NT2/D1 (cell line): ENCODE measurements around the gene PAGE4.

ENCODE experiments used
- SUZ12 ChIP-seq: IDR thresholded peaks from 2 replicates; pipeline ENCODE4 v1.6.1; 2011; ENCODE audit not compliant: insufficient read length, insufficient read depth; ENCODE audit errors: extremely low read depth
- YY1 ChIP-seq: IDR thresholded peaks from 2 replicates; pipeline ENCODE4 v1.6.1; 2011; ENCODE audit not compliant: insufficient read length, insufficient read depth
- ZNF274 ChIP-seq: IDR thresholded peaks from 2 replicates; pipeline ENCODE4 v1.6.1; 2011; ENCODE audit warnings: mild to moderate bottlenecking, low read depth, low read length

DNA sequence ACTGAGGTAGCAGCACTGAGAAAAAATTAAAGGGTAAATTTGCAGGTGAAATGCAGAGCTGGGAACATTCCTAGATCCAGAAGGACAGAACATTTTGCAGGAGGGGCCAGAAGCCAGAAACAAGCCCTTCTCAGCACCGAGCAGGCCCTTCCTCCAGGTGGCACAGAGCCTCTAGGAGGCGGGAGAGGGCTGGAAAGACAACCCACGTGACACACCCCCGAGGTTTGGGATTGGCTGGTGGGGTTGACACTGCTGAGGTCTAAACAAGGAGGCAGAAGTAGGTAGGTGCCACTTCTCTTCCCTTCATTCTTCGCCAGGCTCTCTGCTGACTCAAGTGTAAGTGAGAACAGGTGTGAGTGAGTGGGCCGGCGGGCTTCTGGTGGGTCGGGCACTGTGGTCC is at the start of gene PAGE4:
- TF ChIP-seq SUZ12 (no peak), ZNF274 (no peak), YY1 (no peak)
